NCI-H1417 treated with DMSO at 0.1 percent for 48 hours (cell line): ENCODE results near the gene GSX1.
"Not testable (repeated sequence)": the region's sequence is repeated elsewhere in the genome, so short reads cannot be mapped to it uniquely, and the experiment has no call there.

Source experiments
- DNase-seq: peaks from one replicate; lab custom pipeline; 2025; lab: John Stamatoyannopoulos, UW

GSX1 gene

DNA sequence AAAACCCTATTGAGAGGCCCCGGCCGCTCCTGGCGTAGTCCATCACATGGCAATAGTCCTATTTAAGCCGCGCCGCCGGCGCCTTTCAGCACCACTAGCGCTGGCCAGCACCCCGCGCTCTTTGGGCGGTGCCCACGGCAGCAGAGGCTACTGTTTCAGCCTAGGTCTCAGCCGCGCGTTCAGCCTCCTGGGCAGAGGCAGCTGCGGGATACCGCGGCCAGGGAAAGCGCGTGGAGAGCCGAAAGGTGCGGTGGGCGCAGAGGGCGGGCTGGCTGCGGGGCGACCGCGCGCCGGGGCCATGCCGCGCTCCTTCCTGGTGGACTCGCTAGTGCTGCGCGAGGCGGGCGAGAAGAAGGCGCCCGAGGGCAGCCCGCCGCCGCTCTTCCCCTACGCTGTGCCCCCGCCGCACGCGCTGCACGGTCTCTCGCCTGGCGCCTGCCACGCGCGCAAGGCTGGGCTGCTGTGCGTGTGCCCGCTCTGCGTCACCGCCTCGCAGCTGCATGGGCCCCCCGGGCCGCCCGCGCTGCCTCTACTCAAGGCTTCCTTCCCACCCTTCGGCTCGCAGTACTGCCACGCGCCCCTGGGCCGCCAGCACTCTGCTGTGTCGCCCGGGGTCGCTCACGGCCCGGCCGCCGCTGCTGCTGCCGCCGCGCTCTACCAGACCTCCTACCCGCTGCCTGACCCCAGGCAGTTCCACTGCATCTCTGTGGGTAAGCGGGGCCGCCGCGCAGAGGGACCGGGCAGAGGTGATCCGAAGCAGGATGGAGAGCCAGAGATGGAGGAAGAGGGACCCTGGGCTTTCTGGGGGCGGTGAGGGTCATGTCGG, at the start of gene GSX1:
Gene GSX1 (plus strand): TSS at position 91 of the 826 bp plus-strand sequence. CDS start 208 bp downstream, at position 299.
- no peak for DNase-seq

DNA sequence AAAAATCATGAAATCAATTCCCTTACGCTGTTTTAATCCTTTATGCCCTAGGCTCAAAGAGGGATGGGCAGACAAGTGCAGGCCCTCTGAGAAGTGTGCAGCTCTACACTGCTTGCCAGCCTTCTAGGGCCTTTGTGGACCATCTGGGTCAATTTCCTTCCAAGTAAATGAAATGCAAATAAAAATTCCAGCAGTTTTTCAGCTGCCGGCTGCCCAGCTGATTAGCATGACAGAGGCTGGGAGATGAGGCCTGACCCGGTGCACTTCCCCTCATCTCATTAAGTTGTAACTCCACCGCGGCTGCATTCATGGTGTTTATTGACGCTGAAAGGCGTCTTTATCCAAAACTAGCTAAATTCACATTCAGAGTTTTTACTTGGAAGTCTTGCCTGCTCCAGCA, 47.5 kb upstream of the GSX1 start:
- no peak for DNase-seq

DNA sequence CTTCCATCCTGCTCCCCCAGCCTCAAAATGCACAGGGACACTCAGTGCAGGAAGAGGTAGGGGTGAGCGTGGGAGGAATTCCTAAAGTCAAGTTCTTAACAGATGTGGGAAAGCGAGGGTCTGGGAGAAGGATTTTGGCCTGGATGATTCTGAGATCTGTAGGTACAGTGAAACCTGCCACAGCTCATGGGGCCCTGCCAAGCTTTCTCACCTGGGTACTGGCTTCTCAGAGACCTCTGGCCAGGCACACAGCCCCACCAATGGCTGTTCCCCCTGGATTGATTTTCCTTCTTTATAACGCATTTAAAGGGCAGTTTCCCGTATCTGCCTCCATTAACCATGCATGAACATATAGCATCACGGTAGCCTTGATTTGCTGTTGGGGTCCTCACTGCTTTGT, 47.0 kb upstream of the GSX1 start:
- no peak for DNase-seq

DNA sequence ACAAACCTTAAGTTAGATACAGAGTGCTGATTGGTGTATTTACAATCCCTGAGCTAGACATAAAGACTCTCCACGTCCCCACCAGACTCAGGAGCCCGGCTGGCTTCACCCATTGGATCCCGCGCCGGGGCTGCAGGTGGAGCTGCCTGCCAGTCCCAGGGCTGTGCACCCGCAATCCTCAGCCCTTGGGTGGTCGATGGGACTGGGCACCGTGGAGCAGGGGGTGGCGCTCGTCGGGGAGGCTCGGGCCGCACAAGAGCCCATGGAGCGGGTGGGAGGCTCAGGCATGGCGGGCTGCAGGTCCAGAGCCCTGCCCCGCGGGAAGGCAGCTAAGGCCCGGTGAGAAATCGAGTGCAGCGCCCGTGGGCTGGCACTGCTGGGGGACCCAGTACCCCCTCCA, 44.1 kb upstream of the GSX1 start:
- DNase-seq, result not testable (repeated sequence)

DNA sequence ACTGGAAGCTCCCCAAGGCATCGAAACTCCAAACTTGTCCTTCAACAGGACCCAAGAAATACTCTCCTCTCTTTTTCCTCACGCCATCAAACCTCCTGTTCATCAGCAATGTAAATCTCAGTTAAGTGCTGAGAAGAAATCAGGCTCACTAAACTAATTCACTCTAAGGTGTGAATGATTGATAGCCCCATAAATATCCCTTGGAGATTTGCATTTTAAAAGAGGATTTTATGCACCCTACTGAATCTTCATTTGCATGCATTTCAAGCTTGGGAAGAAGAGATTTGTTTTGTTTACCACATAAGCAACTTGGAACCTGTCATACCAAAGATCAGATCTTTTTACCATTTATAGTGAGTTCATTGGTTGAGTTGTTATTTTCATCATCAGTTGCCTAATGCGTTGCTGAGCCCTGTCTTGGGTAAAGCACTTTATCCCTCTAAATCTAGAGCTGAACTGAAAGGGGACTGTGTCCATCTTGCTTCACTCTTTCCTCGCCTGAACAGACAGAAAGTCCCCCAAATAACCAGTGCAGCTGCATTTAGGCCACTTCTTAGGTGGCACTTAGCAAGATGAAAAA, 40.2 kb upstream of the GSX1 start:
- no peak for DNase-seq

DNA sequence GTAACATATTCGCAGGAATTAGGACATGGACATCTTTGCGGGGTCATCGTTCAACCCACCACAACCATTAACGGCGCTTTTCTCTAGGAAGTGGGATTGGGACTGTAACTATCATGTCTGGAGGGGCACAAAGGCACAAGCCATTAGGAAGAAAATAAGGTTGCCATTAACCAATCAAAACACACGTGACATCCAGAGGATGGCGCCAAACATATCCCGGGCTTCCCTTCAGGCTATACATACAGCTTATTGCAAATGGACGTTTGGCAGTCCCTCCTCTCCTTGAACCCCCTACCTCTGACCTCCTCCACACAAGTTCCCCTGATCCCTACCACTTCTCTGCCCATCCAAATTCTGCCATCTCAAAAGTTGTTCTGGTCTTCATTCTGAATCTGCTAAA, 26.6 kb upstream of the GSX1 start:
- DNase-seq, result no peak

DNA sequence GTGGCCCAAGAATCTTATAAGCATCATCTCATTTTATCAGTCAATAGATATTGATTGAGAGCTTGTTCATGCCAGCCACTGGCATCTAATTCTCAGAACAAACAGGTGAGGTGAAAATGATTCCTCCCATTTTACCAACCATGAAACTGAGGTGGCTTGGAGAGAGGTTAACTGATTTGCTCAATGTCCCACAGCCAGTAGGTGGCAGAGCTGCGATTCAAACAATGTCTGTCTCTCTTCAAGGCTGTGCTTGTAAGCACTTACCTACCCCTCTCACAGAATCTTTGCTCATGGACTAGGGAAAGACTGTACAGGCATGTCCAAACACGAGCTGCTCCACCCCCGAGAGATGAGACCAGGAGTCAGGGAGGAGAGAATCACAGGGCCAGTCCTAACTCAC, 21.5 kb upstream of the GSX1 start:
- no peak for DNase-seq

DNA sequence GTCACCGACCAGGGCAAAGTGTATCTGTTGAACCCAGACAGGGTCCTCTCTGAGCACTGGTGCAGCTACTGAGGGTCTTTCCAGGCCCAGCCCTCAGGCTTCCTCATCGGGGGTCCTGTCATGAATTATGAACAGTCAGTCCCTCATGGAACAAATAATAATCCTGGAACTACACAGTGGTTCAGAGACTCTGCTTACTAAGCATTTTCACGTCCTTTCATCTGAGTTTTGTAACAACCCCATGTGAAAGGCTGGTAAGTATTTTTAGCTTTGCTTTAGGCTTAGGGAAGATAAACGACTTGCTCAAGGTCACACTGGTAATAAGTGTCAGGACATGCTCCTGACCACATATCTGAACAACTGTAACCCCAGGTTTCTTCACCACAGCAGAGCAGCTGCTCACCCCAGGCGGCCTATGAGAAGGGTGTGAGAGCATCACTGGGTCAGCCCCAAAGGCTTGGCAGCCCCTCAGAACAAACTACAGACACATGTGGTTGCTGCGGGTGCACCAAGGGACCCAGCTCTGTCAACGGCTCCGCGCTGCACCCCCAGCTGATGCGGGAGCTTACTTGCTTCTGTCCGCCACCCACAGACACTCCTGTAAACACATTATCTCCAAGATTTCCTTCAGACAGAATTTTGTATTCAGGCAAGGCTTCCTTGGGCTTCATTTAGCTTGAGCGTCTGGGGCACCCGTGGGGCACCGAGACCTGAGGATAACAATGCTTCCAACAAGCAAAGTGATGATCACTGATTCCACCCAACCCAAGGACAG, 19.4 kb upstream of the GSX1 start:
- DNase-seq, result no peak

DNA sequence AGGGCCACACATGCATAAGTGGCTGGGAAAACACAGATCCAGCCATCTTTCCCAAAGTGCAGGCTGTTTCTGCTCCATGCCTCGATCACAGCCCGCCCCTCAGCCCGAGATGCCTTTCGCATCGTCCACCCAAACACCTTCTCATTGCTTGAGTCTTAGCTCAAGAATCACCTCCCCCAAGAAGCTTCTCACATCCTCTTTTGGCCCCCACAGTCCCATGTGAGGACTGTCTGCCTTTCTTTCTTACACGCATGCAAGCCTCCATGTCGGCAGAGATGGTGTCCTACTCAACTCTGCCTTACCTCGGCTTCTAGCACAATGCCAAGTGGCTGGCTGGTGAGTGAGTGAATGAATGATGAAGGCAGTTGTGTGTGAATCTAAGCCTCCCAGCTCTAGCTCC, 18.1 kb upstream of the GSX1 start:
- no peak for DNase-seq

DNA sequence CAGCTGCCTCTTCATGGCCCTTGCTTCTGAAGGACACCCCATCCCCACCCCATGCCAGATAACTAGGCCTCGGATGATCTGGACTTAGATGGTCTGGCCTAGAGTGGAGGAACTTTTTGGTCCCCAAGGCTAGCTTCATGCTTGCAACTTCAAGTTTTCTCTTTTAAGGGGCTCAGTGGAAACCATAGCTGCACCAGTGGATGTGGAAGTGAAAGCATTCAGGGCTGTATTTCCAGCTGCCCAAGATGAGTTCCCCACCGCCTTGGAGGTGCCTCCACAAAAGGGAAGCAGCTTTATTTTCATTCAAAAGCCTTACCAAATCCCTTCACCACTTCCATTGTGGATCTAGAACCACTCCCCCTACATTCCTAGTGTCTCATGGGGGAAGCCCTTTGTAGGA, 17.6 kb upstream of the GSX1 start:
- no peak for DNase-seq

DNA sequence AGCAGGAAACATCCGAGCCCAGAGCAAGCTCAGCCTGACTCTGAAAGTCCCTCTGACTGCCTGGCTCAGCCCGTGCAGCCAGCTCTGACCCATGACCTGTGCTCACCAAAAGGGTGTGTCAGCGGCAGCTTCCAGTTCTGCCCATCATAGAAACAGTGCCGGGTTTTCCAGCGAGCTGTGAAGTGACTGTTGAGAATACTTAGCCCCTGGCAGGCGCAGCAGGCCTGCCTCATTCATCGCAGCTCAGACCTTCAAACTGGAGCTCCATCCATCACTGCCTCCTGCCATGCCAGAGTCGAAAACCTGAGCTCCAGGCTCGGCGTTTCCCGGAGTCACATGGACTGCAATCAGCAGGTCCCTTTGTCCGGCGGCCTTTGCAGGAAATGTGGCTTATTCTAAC, 16.3 kb upstream of the GSX1 start:
- DNase-seq, result no peak

DNA sequence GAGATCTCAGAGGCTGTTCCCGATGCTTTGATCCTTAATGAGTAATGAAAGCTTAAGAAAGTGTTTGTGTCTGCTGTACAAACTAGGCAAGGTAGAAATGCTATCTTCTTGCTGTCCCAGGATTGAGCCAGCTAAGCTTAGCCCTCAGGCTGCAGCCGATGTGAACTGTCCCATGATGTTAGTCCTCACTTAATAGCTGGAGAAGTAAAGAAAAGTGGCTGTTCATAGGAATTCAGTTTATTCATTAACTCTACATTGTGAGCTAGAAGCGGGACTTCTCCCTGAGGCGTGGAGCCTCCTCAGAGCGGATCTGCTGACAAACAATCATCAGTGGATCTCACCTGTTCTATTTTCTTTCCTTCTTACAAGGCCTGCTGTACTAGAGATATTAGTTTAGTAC, 10.1 kb upstream of the GSX1 start:
- no peak for DNase-seq

DNA sequence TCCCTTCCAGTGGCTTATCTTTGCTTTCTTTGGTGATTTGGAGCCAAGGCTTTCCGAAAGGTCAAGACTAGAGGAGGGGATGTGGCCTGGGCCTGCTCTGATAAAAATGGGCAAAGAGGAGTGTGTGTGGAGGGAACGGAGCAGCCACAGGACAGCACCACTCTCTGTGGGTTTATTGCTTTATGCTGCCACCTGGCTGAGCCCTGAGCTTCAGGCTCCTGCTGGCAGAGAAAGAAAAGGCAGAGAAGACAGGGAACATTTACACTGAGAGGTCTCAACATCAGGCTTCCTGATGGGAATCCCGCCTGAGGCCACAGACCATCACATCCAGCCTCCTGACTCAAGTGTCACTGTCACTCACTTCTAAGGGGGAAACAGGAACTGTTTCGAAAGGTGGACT, 9.2 kb upstream of the GSX1 start:
- DNase-seq, result no peak

DNA sequence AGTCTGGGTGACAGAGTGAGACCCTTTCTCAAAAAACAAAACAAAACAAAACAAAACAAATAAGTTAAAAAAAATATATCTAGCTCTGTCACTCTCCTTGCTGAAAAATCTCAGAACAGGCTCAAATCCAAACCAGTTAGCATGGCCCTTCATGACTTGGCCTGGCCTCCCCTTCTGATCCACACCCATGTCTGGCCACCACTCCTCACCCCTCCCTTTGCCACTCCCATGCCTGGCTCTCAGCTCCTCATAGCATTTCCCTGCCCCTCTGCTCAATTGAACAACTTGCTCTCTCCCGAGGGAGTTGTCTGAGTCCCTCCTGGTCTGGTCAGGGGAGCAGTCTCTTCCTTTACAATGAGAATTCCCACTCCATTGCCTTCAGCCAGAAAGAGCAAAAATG, 4.0 kb upstream of the GSX1 start:
- no peak for DNase-seq

DNA sequence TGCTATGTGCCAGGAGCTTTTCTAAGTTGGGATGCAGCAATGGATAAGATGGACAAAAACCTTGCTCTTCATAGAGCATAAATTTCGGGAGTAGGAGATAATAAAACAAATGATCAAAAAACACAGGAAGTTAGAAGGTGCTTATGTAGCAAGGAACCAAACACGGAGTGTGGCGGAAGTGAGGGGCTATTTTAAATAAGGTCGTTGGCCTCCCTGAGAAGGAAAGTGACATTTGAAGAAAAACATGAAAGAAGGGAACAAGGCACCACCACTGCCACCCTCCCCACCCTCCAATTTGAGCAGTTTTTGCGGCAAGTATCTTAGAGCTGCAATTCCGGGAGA, 3.2 kb upstream of the GSX1 start:
- no peak for DNase-seq

DNA sequence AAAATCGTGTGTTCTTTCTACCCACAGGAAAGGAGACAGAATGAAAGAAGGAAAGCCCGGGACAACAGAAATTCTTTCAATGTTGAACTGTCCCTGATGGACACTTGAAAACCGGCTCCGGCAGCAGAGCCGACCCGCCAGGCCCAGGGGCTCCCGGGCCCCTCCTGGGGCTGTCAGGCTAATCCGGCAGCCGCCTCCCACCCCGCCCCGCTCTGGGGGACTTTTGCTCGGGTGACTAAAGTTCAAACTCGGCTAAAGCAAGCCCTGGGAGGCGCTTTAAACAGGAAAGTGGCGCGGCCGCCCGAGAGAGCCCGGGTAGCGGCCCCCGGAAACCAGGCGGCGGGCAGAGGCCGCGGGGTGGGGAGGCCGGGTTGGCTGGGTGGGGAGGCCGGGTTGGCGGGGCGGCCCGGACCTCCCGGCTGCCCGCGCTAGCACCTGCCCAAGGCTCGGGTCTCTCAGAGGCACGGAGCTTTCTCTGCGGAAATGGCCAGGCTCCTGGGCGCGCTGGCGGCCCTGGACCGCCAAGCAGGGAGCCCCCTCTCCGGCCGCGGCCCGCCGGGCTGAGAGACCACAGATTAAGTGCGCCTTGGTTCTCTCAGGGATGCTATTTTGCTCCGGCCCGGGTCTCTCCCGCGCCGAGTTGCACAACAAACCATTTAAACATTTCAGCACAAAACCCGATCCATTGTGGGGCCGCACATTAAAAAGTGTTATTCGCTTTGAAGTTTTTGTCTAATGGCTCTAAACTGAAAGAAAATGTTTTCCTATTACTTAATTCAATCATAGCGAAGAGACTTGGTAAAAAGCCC, 2.6 kb upstream of the GSX1 start:
- no peak for DNase-seq

DNA sequence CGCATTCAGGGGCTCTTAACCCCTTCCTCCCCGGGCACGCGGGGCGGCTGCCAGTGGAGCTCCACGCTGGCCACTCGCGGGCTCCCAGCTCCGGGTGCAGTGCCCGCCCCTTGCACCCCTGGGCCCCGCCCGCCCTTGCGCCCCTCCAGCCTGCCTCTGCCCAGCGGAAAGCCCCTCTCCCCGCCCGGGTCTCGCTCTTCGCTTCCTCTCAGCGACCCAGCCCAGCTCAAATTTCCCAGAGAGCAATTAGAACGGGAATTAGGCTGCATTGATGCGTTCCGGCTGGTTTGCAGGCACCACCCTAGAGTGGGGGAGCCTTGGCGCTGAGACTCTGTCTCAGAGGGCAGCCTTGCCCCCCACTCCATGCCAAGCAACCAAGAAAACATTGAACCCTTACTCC, 1.8 kb upstream of the GSX1 start:
- no peak for DNase-seq

DNA sequence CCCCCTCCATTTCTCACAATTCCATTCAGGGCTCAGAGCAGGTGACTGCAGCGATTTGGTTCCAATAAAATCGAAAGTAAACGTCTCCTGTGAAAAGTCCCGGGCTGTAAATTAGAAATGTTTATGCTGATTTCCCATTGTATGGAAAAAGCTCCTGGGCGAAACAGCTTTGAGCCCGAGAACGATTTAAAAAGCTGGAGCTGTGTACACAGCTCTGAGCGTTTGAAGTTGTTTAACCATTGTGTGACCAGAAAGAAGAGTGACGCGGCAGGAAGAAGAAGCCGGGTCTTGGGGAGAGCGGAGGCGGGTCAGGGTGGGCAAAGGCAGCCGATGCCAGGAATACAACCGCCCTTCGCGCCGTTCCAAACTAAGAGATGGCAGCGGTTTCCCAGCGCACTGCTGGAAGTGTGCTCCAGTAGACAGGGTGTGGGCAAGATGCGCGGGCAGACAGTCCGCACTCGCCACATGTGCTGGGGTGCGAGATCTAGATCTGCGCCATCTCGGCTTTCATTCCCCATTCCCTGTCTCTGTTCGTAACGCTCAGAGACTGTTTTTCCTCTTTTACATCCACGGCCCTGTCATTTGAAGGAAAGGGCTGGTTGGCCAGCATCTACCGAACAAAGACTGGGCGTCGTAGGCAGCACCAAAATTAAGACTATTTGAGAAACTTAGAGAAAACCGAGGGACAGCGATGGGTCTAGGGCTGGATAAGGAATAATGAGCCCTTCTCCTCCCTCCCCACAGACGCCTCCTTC, 960 bp upstream of the GSX1 start:
- DNase-seq, result no peak

DNA sequence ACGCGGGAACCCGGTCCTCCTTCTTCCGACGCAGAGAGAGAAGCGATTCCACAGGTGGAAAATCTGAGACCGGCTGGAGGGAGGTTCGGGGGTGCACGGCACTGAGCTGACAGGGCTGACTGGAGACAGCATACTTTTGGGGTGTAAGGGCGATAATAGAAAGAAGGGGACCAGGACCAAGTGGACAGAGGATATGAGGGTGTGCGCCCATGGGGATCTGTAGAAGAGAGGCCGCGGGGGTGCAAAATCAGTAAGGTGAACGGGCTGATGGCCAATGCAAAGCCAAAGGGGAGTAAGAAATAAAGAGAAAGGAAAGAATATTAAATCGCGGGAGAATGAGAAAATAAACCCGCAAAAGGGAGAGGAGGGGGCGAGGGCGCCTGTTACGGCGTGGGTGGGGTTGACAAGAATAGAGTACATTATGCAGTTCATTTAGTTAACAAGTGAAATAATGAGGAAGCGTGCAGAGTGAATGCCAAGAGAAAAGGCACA, 336 bp upstream of the GSX1 start:
- DNase-seq, result no peak

DNA sequence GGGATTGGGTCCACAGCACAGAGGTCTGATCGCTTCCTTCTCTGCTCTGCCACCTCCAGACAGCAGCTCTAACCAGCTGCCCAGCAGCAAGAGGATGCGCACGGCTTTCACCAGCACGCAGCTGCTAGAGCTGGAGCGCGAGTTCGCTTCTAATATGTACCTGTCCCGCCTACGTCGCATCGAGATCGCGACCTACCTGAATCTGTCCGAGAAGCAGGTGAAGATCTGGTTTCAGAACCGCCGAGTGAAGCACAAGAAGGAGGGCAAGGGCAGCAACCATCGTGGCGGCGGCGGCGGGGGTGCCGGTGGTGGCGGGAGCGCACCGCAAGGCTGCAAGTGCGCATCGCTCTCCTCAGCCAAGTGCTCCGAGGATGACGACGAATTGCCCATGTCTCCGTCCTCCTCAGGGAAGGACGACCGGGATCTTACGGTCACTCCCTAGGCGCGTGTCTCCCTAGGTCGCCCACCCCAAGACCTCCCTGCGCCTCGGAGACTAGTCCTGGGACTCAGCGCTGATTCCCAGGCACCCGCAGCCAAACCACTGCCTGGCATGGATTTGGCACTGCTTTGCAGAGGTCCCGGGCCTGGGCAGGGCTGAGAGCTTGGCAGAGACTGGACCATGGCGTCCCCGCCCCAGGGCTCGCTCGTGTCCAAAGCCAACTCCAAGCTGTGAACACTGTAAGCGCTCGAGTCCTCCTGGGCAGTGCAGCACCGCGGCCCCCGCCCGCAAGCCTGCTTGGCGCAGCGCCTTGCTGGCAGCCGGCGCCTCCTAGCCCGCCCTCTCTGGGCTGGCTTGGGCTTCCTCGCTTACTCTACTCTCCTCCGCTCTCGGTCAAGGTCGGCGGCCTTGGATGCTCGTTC, 1.5 kb downstream of the GSX1 start:
- no peak for DNase-seq

DNA sequence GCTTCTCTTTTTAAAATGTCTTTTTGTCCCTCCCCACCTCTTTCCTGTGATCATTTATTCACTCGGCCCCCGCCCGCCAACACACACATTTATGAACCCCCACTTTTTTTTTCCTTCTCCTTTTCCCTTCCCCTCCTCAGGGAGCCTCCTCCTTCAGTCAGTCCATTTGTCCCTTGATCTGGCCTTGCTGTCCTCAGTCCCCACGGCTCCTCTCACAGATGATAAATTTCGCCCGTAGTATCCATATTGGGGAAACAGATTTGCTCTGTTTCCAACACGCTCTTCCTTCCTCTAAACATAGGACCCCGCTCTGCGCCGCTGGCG, 2.0 kb downstream of the GSX1 start:
- DNase-seq, result no peak
